DMS53 treated with DMSO at 0.1 percent for 48 hours (cell line): ENCODE measurements around the gene CFAP77.
A peak's percentile ranks its signal among the peaks of the same experiment; 100 is the strongest.

Source experiments
- DNase-seq: peaks from one replicate; lab custom pipeline; 2025; ENCODE audit not compliant: unreplicated experiment; lab: John Stamatoyannopoulos, UW

The CFAP77 gene

GRCh38 chr9:132575005-132575609, 165.1 kb downstream of the CFAP77 start:
- DNase-seq = peak; percentile 77

GRCh38 chr9:132575811-132576210, 165.8 kb downstream of the CFAP77 start:
- DNase-seq = no peak

- DNase-seq = no peak
Measured at GRCh38 chr9:132577119-132577518, 167.1 kb downstream of the CFAP77 start.

- no peak for DNase-seq
Measured at GRCh38 chr9:132578367-132578932, 168.4 kb downstream of the CFAP77 start.

GRCh38 chr9:132579427-132579798, 169.4 kb downstream of the CFAP77 start:
- DNase-seq = no peak

GRCh38 chr9:132582276-132582785, 172.3 kb downstream of the CFAP77 start, which contains the start of gene BARHL1:
Gene BARHL1, plus strand, starts transcription at chr9:132582606. Its CDS starts 192 bp downstream, at chr9:132582798.
- no peak for DNase-seq

GRCh38 chr9:132582786-132583583, 173.0 kb downstream of the CFAP77 start:
- DNase-seq = no peak

- DNase-seq = no peak
Measured at GRCh38 chr9:132583584-132584304, 173.7 kb downstream of the CFAP77 start.

- no peak for DNase-seq
Measured at GRCh38 chr9:132584601-132585560, 174.9 kb downstream of the CFAP77 start.

GRCh38 chr9:132585954-132586829, 176.2 kb downstream of the CFAP77 start:
- DNase-seq = peak; percentile 39

- DNase-seq = no peak
Measured at GRCh38 chr9:132586830-132587591, 177.0 kb downstream of the CFAP77 start.

- DNase-seq = no peak
Measured at GRCh38 chr9:132587592-132587955, 177.6 kb downstream of the CFAP77 start.

GRCh38 chr9:132588098-132588497, 178.1 kb downstream of the CFAP77 start:
- DNase-seq = no peak

GRCh38 chr9:132588501-132589147, 178.6 kb downstream of the CFAP77 start:
- DNase-seq = peak; percentile 19

- DNase-seq = no peak
Measured at GRCh38 chr9:132589148-132590036, 179.4 kb downstream of the CFAP77 start.

GRCh38 chr9:132590037-132590317, 180.0 kb downstream of the CFAP77 start:
- no peak for DNase-seq
